NOMO-1 treated with DMSO at 0.1 percent for 48 hours (cell line): ENCODE results near the gene ECHDC3.
A peak's percentile ranks its signal among the peaks of the same experiment; 100 is the strongest.

Source experiments
- DNase-seq: peaks from one replicate; lab custom pipeline; 2025; ENCODE audit not compliant: unreplicated experiment; lab: John Stamatoyannopoulos, UW

The ECHDC3 gene

DNA sequence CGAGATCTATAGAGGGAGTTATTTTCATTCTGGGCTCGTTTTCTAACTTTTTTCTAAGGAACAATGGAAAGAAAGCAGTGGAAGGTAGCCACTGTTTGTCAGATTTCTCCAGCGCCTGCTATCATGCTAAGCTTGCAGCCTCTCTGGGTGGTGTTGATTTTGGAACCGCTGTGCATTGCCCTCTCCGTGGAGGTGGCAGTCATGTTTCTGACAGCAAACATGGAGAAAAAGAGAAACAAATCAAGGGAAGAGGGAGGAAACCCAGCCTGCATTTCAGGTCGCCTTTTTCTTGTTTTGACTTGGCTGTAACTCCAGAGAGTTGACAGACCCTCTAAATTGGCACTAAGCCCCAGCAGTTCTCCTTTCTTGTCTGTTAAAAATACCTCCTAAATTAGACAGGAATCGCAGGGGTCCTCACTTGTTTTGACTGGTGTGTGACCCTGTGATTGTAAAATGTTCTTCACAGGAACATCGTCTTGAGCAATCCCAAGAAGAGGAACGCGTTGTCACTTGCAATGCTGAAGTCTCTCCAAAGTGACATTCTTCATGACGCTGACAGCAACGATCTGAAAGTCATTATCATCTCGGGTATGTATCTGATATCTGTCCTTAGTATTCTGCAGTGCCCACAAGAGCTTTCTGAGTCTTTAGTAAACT, 4.8 kb downstream of the ECHDC3 start:
- DNase-seq, result peak; percentile 88

DNA sequence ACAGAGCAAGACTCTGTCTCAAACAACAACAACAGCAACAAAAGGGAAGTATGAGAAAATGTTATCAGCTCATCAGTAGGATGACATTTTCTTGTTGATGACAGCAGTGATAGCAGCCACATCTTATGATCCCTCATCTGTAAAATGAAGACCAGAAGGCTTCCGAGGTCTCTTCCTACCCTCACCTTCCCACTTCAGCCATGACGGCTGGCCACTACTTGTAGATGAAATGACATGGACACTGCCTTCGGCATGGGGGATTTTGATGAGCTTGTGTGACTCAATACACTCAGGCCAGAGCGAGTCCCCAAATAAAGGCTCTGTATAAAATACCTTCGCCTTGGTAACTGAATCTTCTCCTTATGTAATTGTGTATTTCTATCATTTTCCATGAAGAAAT, 6.7 kb downstream of the ECHDC3 start:
- DNase-seq, result no peak

DNA sequence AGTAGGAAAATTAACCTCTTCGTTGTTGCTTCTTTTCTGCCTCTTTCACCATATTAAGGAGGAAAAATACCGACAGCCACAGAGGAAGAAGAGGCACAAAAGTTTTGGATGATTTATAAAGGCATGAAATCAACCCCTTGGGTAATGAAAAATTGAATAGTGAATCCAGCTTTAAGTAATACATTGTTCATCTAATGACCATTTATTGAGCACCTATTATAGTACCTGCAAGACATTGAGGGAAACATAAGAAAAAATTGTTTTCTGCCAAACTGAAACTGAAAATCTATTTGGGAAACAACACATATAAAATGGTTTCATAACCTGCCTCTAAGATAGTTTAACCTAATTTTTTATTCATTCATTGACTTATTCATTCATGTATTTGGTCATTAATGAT, 8.2 kb downstream of the ECHDC3 start:
- DNase-seq, result no peak

DNA sequence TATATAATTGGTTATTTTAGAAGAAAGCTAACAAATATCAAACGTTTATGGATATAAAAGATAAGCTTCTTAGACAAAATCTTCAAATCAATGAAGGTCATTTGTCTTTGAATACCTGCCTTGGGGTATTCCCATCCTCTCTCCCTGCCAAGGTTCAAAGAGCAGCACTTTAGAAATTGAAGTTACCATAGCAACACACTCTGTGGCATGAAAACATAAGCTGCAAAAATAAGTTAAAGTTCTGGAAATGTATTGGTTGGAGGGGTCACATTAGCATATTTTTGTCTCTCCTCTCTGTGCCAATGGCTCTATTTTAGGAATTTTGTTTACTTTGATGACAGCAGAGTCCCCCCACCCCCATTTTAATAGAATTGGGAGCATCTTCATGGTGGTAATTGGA, 12.0 kb downstream of the ECHDC3 start:
- no peak for DNase-seq

DNA sequence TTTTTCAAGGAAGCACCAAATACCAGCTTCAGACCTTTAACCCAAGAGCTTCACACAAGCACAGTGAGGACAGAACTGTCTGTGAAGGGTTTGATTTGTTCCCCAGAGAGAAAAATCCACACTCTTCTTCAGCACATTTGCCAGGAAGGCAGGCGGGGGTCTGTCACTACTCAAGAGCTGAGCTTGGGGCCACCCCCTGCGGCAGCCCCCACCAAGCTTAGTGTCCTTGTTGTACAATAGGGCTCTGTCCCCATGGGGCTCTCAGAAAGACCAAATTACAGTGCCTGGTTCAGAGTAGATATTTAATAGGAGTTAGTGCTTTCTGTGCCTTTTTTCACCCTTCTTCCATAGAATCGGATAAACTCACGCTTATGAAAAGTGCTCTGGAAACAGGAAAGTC, 12.4 kb downstream of the ECHDC3 start:
- no peak for DNase-seq

DNA sequence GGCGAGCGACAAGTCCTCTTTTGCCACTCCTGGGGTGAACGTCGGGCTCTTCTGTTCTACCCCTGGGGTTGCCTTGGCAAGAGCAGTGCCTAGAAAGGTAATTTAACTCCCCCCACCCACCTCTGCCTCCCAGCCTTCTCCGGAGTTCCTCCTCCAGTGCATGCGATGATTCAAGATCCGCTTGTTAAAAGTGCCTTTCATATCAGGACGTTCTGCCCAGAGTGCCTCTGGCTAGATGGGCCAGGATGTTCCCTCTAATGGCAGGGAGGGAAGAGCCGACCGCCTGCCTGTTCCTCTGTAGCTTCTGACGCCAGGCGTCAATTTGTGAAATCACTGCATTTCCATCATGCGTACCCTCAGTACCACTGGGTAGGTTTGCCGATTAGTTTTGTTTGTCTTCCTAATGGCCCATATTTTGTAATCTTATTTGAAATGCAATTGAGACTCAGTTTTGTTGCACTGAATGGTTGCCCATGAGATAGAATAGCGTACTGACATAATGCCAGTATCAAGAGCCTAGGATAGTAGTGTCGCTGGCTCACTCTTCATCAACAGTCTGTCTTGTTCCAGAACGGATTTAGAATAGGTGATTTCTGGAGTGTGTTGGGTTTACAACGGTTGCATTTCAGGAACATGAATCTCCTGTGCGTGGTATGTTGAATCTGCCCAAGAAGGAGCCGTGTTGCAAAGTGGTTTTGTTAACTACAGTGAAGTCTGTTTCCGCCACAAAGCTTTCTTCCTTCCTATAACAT, 13.5 kb downstream of the ECHDC3 start:
- no peak for DNase-seq

DNA sequence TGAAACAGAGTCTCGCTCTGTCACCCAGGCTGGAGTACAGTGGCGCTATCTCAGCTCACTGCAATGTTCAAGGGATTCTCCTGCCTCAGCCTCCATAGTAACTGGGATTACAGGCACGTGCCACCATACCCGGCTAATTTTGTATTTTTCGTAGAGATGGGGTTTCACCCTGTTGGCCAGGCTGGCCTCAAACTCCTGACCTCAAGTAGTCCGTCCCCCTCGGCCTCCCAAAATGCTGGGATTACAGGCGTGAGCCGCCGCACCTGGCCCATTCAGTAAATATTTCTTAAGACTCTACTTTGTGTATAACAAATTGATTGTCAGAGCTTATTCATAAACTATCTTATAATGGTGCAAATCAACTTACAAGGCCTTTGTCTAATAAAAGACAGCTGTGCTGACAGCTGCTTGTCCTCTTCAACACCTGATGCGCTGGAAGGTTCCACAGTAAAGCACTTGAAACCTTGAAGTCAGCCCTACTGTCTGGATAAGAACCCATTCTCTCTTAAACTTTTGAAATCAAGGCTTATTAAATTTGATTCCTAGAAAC, 14.7 kb downstream of the ECHDC3 start:
- DNase-seq, result no peak

DNA sequence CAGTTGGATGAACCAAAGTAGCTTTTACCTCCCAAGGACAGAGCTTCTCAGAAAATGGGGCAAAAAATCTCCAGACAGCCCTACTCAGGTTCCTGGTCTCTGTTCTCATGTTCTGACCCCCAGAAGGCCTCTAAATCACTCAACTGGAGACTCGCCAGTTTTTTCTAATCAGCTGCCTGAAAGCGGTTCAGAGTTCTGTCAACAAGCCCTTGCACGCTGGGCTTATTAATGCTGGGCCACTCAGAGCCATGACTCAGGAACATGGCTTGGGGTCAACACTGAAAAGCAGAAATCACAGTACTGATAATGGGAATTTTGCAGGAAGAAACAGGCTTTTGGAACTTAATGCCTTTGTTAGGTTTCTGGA, 15.3 kb downstream of the ECHDC3 start:
- DNase-seq, result no peak

DNA sequence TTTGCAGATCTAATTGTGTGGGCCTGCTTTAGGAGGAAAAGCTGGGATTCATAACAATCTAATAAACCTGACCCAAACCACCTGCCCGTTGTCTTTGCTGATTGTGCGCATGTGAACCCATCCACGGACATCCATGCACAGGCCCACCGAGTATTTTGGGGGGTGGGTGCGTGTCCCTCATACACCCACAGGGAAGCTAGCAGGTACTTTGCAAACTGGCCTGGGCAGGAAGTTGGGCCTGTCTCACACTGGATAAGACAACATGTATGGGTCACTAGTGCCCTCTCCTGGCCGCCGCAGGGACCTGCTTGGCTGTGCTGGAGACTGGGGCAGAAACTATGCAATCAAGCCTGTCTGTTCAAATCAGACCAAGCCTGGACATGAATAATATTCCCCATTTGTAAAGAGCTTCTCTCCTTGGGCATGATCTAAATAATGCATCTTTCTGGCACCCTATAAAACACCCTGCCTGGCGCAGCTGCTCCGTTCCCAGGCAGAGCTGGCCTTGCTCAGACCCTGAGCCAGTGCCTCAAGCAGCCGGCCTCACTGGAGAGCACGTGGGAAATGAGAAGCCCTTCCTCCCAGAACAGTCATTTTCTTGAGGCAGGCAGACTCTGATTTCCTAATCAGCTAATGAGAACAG, 15.8 kb downstream of the ECHDC3 start:
- peak; percentile 81 for DNase-seq

DNA sequence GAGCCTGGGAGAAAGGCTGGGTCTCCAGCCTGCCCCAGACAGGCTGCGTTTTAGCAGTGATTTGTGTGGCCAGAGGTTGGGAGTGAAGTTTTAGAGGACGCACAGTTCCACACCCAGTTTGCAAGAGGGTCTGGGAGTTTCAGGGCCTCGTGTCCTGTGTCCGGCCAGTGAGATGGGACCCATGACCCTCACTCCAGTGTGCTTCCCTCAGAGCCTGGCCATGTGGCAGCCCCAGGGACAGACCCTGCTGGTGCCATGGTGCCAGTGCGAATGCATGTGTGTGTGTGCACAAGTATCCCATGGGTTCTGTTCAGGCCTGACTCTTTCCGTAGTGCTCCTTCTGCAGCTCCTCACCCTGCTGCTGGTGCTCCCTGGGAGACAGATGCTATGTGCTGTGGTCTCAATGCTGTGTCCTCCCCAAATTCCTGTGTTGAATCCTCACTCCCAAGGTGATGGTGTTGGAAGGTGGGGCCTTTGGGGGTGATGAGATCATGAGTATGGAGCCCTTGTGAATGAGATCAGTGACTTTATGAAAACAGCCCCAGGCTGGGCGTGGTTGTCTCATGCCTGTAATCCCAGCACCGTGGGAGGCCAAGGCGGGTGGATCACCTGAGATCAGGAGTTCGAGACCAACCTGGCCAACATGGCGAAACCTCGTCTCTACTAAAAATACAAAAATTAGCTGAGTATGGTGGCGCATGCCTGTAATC, 16.5 kb downstream of the ECHDC3 start:
- no peak for DNase-seq

DNA sequence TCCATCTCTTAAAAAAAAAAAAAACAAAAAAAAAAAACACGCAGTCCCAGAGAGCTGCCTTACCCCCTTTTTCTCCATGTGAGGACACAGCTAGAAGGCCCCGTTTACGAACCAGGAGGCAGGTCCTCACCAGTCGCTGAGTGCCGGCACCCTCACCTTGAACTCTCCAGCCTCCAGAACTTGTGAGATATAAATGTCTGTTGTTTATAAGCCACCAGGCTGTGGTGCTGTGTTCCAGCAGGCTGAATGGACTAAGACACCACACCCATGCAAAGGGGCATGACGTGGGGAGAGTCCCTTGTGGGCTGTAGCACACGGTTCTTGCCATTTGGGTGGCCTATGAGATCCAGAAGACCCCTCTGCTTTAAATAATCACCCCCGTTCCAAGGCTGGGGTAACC, 17.2 kb downstream of the ECHDC3 start:
- no peak for DNase-seq

DNA sequence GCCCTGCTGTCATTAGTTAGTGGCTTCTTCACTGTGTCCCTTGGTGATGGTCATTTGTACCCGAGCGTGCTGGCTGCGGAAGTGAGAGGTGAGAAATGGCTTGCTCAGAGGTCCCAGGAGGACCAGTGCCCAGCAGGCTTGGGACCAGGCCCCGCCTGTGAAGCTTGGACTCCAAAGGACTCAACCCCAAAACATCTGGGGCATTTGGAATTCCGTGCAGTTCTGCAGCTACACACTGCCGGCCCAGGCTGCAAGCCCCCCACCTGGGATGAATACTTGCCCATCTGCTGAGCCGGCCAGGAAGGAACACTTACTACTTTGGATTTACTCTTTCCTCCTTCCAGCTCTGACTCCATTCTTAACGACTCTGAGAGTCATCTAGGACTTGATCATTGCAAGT, 18.0 kb downstream of the ECHDC3 start:
- DNase-seq, result no peak

DNA sequence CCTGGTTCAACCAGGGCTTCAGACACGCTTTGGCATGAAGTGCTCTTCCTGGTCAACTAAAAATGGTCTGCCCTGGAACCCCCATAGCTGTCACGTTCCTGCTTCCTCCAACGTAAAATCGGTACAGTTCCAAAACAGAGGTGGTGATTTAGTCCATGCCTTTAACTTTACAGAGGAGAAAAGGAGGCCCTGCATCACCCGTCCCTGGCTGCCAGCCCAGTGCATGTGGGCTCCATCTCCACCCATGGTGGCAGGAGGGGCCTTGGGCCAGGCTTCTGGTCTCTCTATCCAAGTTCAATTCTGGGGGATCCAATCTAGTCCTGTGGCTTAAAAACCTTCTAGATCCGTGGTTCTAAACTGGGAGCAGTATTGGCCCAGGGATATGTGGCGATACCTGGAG, 18.7 kb downstream of the ECHDC3 start:
- no peak for DNase-seq

DNA sequence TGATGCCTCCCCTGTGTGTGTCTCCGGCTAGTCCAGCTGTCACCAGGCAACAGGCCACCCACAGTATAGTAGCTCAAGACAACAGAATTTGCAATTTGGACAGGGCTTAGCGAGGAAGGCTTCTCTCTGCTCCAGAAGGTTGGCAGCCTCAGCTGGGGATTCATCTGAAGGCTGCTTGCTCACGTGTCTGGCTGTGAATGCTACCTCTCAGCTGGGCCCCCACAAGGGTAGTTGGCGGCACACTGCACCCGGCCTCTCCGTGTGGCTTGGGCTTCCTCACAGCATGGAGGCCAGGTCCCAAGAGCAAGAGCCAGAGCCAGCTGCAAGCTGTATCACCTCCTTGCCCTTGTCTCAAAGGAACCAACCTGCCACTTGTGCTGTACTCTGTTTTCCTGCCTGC, 19.2 kb downstream of the ECHDC3 start:
- DNase-seq, result no peak

DNA sequence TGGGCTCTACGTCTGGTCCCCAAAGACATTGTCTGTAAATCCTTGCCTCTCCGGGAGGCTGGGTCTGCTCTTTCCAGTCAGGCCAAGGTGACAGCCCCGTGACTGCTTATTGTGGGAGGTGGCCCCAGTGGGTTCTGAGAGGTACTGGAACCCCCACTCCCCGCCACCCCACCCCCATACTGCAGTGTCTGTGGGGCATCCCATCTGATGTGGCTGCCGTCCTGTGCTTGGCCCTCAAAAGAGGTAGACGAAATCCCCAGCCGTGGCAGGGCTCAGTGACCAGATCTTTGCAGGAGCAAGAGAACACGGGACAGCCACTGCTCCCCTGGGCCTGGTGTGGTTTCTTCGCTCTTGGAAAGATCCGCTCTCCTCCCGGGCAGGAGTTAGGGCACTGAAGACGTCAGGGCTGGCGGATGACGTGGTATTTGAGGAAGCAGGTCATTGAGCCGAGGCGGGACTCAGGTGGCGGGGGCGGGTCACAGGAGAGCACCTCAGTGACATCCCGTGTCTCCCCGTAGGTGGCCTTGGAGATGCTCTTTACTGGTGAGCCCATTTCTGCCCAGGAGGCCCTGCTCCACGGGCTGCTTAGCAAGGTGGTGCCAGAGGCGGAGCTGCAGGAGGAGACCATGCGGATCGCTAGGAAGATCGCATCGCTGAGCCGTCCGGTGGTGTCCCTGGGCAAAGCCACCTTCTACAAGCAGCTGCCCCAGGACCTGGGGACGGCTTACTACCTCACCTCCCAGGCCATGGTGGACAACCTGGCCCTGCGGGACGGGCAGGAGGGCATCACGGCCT, 20.7 kb downstream of the ECHDC3 start:
- no peak for DNase-seq

DNA sequence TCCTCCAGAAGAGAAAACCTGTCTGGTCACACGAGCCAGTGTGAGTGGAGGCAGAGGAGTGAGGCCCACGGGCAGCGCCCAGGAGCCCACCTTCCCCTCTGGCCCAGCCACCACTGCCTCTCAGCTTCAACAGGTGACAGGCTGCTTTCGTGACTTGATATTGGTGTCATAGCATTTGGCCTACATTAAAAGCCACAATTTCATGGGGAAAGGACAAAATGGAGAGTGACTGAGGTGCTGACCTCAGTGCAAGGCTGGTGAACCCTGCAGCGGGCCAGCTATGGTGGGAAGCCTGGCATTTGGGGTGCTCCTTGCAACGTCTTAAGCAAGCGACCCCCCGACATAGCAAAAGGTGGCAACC, 21.3 kb downstream of the ECHDC3 start:
- no peak for DNase-seq

DNA sequence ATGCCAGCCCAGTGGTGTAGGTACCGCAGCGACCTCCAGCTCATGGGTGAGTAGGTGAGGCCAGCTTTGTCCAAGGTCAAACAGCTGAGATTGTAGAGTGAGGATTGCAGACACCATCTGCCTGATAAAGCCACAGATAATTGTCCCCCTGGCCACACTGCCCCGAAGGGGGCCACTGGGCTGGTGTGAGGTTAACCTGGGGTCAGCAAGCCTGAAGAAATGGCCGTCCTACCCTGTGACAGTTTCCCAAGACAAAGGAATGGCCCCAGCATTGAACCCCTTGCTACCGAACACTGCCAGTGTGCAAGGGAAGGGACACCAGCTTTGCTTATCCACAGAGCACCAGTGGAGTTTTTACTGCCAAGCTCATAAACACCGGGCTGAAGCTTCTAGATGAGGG, 23.0 kb downstream of the ECHDC3 start:
- no peak for DNase-seq

DNA sequence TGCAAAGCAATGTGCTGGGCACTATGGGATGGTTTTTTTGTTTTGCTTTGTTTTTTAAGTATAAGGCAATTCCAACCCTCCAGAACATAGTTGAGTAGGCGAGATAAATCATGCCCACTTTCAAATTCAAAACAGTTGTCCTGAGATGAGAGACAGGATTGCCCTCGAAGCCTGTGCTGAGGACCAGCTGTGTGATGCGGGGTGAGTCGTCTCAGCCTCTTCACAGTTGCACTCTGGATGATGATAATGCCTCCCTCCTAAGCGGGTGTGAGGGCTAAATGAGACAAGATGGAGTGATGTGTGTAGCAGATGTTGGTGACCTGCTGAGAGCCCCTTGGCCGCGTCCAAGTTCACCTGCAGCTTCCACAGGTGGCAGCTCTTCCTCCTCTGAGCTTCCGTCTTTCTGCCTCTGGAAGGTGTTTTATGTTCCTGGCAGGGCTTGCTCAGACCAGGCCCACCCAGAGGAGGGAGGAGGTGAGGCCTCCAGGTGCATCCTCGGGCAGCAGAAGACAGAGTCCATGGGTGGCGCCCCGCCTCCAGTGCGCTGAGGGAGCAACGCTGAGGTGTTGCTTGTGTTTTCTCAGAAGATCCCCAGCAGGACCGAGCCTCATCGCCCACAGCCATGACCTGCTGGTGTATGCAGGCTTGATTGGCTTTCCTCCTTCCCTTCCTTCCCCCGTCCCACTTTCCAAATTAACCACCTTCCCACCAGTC, 30.6 kb downstream of the ECHDC3 start:
- no peak for DNase-seq

DNA sequence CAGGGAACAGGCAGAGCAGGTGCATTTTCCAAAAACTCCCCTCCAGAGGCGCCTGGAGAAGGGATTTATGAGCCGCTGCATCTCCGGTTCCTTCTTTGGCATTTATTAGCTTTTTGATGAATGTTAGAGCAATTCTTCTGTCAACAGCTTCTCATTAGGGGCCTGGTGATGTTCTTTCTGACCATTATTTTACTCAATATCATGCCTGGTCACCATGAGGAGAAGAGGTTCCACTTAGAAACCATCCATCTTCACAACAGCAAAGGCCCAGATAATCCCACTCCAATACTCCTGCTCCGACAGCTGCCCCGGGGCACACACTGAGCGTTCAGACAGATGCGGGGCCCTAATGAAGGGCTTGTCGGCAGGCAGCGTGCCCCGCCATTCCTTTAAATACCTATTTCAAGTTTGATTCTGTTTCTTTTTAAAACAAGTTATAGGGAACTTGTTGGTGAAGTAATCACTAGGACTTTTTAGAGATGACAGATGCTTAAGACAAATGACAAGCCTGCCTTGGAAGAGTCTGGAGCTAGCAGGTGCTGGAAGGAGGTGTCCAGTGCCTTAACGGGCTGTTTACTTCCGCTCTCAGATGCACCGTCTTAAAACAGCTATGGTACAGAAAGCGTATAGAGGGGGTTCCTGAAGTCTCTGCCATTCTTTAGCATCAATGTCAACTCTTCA, 31.7 kb downstream of the ECHDC3 start:
- no peak for DNase-seq

DNA sequence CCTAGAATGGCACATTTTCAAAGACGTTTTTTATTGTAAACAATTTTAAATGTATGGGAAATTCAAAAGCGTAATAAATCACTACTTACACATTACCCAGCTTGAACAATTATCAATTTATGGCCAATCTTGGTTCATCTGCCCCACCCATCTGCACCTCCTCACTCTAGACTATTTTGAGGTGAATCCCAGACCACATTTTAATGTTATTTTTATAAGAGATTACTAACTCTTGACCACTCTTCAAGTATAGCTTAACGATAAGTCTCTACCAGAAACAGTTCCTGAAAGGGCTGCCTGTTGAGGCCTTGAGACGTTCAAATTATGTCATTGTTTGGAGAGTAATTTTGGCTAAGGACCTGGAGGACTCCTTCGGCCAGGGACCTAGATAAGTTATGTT, 33.2 kb downstream of the ECHDC3 start:
- DNase-seq, result no peak
